GM12891 (cell line): ENCODE results near the gene GDA.

ENCODE experiments used
- POLR2A ChIP-seq: IDR thresholded peaks from 2 replicates; pipeline ENCODE4 v1.6.1; 2011; ENCODE audit warnings: low read depth, low read length, control low read depth
- POLR2AphosphoS5 ChIP-seq: IDR thresholded peaks from 2 replicates; pipeline ENCODE4 v1.6.1; 2011; ENCODE audit warnings: low read depth, low read length, control low read depth
- SPI1 ChIP-seq: IDR thresholded peaks from 2 replicates; pipeline ENCODE4 v1.6.1; 2011; ENCODE audit warnings: low read depth, low read length, control low read depth
- TAF1 ChIP-seq: IDR thresholded peaks from 2 replicates; pipeline ENCODE4 v1.6.1; 2011; ENCODE audit warnings: low read depth, low read length, control low read depth

GRCh38 chr9:72204062-72204461 is 54.8 kb downstream of the GDA start:
- TF ChIP-seq POLR2A (no peak), TAF1 (no peak), POLR2AphosphoS5 (no peak), SPI1 (no peak)
